ENCODE measurements around the gene PON2. TPM values are rescaled to one million over a fixed set of nuclear protein-coding genes. Genes with fewer than 3 reads are reported as not detected.

PON2 gene
- total RNA-seq, 2 experiments from 2014 or later, result 5.4 to 6.7 TPM

DNA sequence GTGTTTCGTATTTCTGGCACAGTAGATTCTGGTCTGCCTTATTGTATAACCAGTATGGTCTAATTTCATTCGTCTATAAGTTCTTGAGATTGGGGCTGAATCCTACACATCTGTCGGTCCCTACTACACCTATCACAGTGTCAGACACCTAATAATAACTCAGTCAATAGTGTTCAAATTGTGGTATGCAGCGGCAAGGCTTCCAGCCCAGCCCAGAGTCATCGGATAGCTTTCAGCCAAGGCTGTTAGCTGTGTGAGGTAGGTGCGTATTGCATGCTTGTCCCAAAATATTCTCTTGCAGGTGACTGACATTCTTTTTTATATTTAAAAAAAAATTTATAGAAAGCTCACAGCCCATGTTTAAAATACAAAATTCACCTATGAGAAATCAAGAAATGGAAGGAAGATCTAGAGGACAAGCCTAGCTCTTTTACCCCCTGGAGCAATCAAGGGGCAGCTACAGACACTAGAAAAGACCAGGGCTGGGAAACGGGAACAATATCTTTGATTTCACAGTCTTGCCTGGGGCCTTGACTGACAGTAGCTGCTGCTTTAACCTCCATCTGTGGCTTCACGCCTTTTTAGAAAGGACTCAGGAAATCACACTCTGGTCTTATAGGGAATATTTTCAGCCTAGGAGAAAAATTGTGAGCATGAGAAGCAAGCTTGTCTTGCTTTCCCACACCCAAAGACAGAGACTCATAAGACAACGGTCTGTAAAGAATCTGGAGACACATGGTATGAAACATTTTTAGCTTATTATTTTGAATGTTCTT, 41.4 kb upstream of the PON2 start:
- CTCF ChIA-PET, result interaction anchor here (0.6 to 1.8 kb wide), 4 partner anchors 9 to 1027 kb away, joined by 3 to 14 read pairs (median 6); no protein-coding TSS in a partner anchor
- Histone ChIP-seq H3K9me3 (ENCODE audit: control insufficient read depth in 1 of 2, insufficient read depth in 1 of 2, low read length in 2 of 2) (no peaks in the 10 kb centered on the region), H3K36me3 (ENCODE audit: insufficient read depth, low read length) (no peaks in the 10 kb centered on the region), H3K4me1 (ENCODE audit: insufficient read depth, low read length) (no peaks in the 10 kb centered on the region), H3K27ac (ENCODE audit: low read depth in 1 of 2, low read length in 2 of 2) (no peak overlapping the region), H3K4me3 (ENCODE audit: low read length) (no peak overlapping the region), H3K27me3 (ENCODE audit: control insufficient read depth in 1 of 2, insufficient read depth in 2 of 2, low read length in 2 of 2) (no peaks in the 10 kb centered on the region)
- Mint-ChIP-seq H3K36me3 (ENCODE audit: low read depth) (no peaks in the 10 kb centered on the region), H3K4me1 (ENCODE audit: low read depth) (peaks cover 5% of the 10 kb centered on the region), H3K27ac (no peak overlapping the region), H3K9me3 (no peaks in the 10 kb centered on the region), H3K4me3 (no peak overlapping the region), H3K27me3 (no peaks in the 10 kb centered on the region)
- no peak for DNase-seq
- no peak for ATAC-seq (ENCODE audit: poor library complexity)
- TF ChIP-seq, protein P1, sequence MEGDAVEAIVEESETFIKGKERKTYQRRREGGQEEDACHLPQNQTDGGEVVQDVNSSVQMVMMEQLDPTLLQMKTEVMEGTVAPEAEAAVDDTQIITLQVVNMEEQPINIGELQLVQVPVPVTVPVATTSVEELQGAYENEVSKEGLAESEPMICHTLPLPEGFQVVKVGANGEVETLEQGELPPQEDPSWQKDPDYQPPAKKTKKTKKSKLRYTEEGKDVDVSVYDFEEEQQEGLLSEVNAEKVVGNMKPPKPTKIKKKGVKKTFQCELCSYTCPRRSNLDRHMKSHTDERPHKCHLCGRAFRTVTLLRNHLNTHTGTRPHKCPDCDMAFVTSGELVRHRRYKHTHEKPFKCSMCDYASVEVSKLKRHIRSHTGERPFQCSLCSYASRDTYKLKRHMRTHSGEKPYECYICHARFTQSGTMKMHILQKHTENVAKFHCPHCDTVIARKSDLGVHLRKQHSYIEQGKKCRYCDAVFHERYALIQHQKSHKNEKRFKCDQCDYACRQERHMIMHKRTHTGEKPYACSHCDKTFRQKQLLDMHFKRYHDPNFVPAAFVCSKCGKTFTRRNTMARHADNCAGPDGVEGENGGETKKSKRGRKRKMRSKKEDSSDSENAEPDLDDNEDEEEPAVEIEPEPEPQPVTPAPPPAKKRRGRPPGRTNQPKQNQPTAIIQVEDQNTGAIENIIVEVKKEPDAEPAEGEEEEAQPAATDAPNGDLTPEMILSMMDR (IDR thresholded peaks at IDR 0.05), result no peak
- POLR2A ChIA-PET, result interaction anchor here (0.5 to 1.0 kb wide), 2 partner anchors 23 to 1027 kb away, joined by 3 read pairs; no protein-coding TSS in a partner anchor
- intact Hi-C loops (cut with DNase I, micrococcal nuclease), result loop anchor here in 1 of 2 experiments (2.0 to 10.0 kb wide), 2 partner anchors 281 to 1025 kb away; no protein-coding TSS in a partner anchor

GRCh38 chr7:95473276-95473985, 38.6 kb upstream of the PON2 start:
- no peak overlapping the region for H3K27ac Mint-ChIP-seq
- ChIA-PET POLR2A (no interaction called here), CTCF (no interaction called here)
- no peaks in the 10 kb centered on the region for H3K27me3 Mint-ChIP-seq
- H3K27me3 ChIP-seq (ENCODE audit: control insufficient read depth in 1 of 2, insufficient read depth in 2 of 2, low read length in 2 of 2), result no peaks in the 10 kb centered on the region
- no peak overlapping the region for H3K27ac ChIP-seq (ENCODE audit: low read depth in 1 of 2, low read length in 2 of 2)
- TF ChIP-seq, protein P1 (IDR thresholded peaks at IDR 0.05), result no peak
- DNase-seq (no peak), ATAC-seq (ENCODE audit: poor library complexity) (no peak)
- no peak overlapping the region for H3K4me3 Mint-ChIP-seq
- H3K9me3 Mint-ChIP-seq, result no peaks in the 10 kb centered on the region
- H3K36me3 Mint-ChIP-seq (ENCODE audit: low read depth), result no peaks in the 10 kb centered on the region
- intact Hi-C loops (cut with DNase I, micrococcal nuclease), result loop anchor here in 1 of 2 experiments (10.0 kb wide), 1 partner anchor 279 kb away; no protein-coding TSS in a partner anchor
- H3K4me3 ChIP-seq (ENCODE audit: low read length), result no peak overlapping the region
- peaks cover 21% of the 10 kb centered on the region for H3K4me1 Mint-ChIP-seq (ENCODE audit: low read depth)
- H3K4me1 ChIP-seq (ENCODE audit: insufficient read depth, low read length), result peaks cover 3% of the 10 kb centered on the region
- H3K9me3 ChIP-seq (ENCODE audit: control insufficient read depth in 1 of 2, insufficient read depth in 1 of 2, low read length in 2 of 2), result no peaks in the 10 kb centered on the region
- no peaks in the 10 kb centered on the region for H3K36me3 ChIP-seq (ENCODE audit: insufficient read depth, low read length)

DNA sequence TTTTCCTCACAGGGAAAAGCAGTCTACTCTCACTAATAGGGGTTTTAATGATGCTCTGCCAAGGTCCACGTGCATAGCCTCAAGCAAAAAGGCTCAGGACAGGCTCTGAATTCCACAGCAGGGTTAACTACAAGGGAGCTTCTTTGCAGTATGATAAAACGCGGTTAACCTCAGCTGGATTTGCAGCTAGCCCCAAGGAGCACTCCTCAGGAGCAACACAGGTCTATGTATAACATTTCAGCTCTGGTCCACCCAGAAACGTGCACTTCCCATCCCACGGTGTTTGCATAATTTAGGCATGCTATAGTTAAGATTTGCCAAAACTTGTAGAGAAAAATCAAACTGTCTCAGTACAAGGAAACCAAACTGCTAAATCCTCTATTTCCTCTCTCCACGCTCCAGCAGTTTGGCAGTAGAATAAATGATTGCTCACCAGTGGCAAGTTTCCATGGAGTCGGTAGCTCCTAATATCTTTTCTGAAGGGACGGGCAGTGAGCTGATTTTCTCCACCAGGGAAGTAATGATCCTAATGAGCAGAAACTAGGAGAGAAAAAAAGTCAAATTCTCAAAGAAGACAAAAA, 37.8 kb upstream of the PON2 start:
- DNase-seq (no peak), ATAC-seq (ENCODE audit: poor library complexity) (no peak)
- Histone ChIP-seq H3K27ac (ENCODE audit: low read depth in 1 of 2, low read length in 2 of 2) (no peak overlapping the region), H3K36me3 (ENCODE audit: insufficient read depth, low read length) (no peaks in the 10 kb centered on the region), H3K4me3 (ENCODE audit: low read length) (no peak overlapping the region), H3K9me3 (ENCODE audit: control insufficient read depth in 1 of 2, insufficient read depth in 1 of 2, low read length in 2 of 2) (no peaks in the 10 kb centered on the region), H3K27me3 (ENCODE audit: control insufficient read depth in 1 of 2, insufficient read depth in 2 of 2, low read length in 2 of 2) (no peaks in the 10 kb centered on the region), H3K4me1 (ENCODE audit: insufficient read depth, low read length) (peaks cover 3% of the 10 kb centered on the region)
- ChIA-PET CTCF (no interaction called here), POLR2A (no interaction called here)
- TF ChIP-seq, protein P1 (IDR thresholded peaks at IDR 0.05), result no peak
- Mint-ChIP-seq H3K27ac (no peak overlapping the region), H3K4me3 (no peak overlapping the region), H3K27me3 (no peaks in the 10 kb centered on the region), H3K4me1 (ENCODE audit: low read depth) (peaks cover 21% of the 10 kb centered on the region), H3K9me3 (no peaks in the 10 kb centered on the region), H3K36me3 (ENCODE audit: low read depth) (no peaks in the 10 kb centered on the region)
- intact Hi-C loops (cut with DNase I, micrococcal nuclease), result loop anchor here in 1 of 2 experiments (10.0 kb wide), 1 partner anchor 278 kb away; no protein-coding TSS in a partner anchor

All from CD4-positive, alpha-beta T cell (primary cell).